Mesothelial cell of epicardium (in vitro differentiated cells): ENCODE results near the gene CELA1. TPM values are rescaled to one million over a fixed set of nuclear protein-coding genes. Genes with fewer than 3 reads are reported as not detected.

Experiments
- DNase-seq, 2 experiments: peaks; one replicate each; pipeline ENCODE4 v3.0.0; 2021; ENCODE audit warnings: low spot score in 2 of 2; ENCODE audit not compliant: unreplicated experiment in 2 of 2
- H3K27ac Mint-ChIP-seq: 2 replicates; pipeline ENCODE4 v1.8.0; 2021; ENCODE audit warnings: mixed read lengths
- H3K27me3 Mint-ChIP-seq: 2 replicates; pipeline ENCODE4 v1.8.0; 2021; ENCODE audit warnings: low read depth, mixed read lengths
- H3K36me3 Mint-ChIP-seq: 2 replicates; pipeline ENCODE4 v1.8.0; 2021; ENCODE audit warnings: mixed read lengths
- H3K4me1 Mint-ChIP-seq: 2 replicates; pipeline ENCODE4 v1.8.0; 2021; ENCODE audit warnings: mixed read lengths
- H3K4me3 Mint-ChIP-seq: 2 replicates; pipeline ENCODE4 v1.8.0; 2021; ENCODE audit warnings: mild to moderate bottlenecking, moderate library complexity, mixed read lengths
- H3K9me3 Mint-ChIP-seq: 2 replicates; pipeline ENCODE4 v1.8.0; 2021; ENCODE audit warnings: mixed read lengths
- CTCF ChIP-seq: fragments of 200-600 bp; sonication (generic); IDR thresholded peaks from one replicate; pipeline ENCODE4 v1.5.0; 2021; ENCODE audit warnings: antibody characterized with exemption; ENCODE audit not compliant: unreplicated experiment
- total RNA-seq: library from RNA; stranded (reverse); gene quantifications from 3 replicates; pipeline ENCODE4 v1.2.1, GENCODE V29; 2021

CELA1 gene
- total RNA-seq, 1 donor from 2014 or later = not detected

- peaks cover 34% of the 10 kb centered on the region for H3K4me1 Mint-ChIP-seq
- H3K27ac Mint-ChIP-seq = no peak overlapping the region
- no peaks in the 10 kb centered on the region for H3K27me3 Mint-ChIP-seq
- H3K9me3 Mint-ChIP-seq = no peaks in the 10 kb centered on the region
- no peak overlapping the region for H3K4me3 Mint-ChIP-seq
- H3K36me3 Mint-ChIP-seq = peaks cover 5% of the 10 kb centered on the region
- no peak for TF ChIP-seq CTCF
- DNase-seq = no peak
Measured at GRCh38 chr12:51379571-51379970, 33.1 kb upstream of the CELA1 start.

- no peak for TF ChIP-seq CTCF
- Mint-ChIP-seq H3K4me1 (peaks cover 29% of the 10 kb centered on the region), H3K9me3 (no peaks in the 10 kb centered on the region), H3K36me3 (peaks cover 5% of the 10 kb centered on the region), H3K4me3 (no peak overlapping the region), H3K27ac (no peak overlapping the region), H3K27me3 (no peaks in the 10 kb centered on the region)
- no peak for DNase-seq
Measured at GRCh38 chr12:51378749-51379148, 32.3 kb upstream of the CELA1 start.

- H3K36me3 Mint-ChIP-seq = peaks cover 9% of the 10 kb centered on the region
- no peak overlapping the region for H3K27ac Mint-ChIP-seq
- TF ChIP-seq CTCF = no peak
- no peak for DNase-seq
- peaks cover 16% of the 10 kb centered on the region for H3K4me1 Mint-ChIP-seq
- no peak overlapping the region for H3K4me3 Mint-ChIP-seq
- H3K9me3 Mint-ChIP-seq = no peaks in the 10 kb centered on the region
- no peaks in the 10 kb centered on the region for H3K27me3 Mint-ChIP-seq
Measured at GRCh38 chr12:51377099-51377984, 30.9 kb upstream of the CELA1 start.

- no peak overlapping the region for H3K4me3 Mint-ChIP-seq
- H3K9me3 Mint-ChIP-seq = no peaks in the 10 kb centered on the region
- H3K4me1 Mint-ChIP-seq = peaks cover 22% of the 10 kb centered on the region
- no peak for DNase-seq
- TF ChIP-seq CTCF = no peak
- H3K27ac Mint-ChIP-seq = peak overlapping the region; percentile 11
- peaks cover 9% of the 10 kb centered on the region for H3K36me3 Mint-ChIP-seq
- H3K27me3 Mint-ChIP-seq = no peaks in the 10 kb centered on the region
Measured at GRCh38 chr12:51374856-51375255, 28.4 kb upstream of the CELA1 start.

- H3K27ac Mint-ChIP-seq = peak overlapping the region; percentile 11
- H3K4me1 Mint-ChIP-seq = peaks cover 27% of the 10 kb centered on the region
- no peak overlapping the region for H3K4me3 Mint-ChIP-seq
- no peak for DNase-seq
- no peaks in the 10 kb centered on the region for H3K27me3 Mint-ChIP-seq
- H3K36me3 Mint-ChIP-seq = peaks cover 9% of the 10 kb centered on the region
- no peaks in the 10 kb centered on the region for H3K9me3 Mint-ChIP-seq
- TF ChIP-seq CTCF = no peak
Measured at GRCh38 chr12:51374361-51374760, 27.9 kb upstream of the CELA1 start.
